ENCODE measurements around the gene PTN. TPM values are rescaled to one million over a fixed set of nuclear protein-coding genes. Genes with fewer than 3 reads are reported as not detected.

PTN gene
- total RNA-seq, 1 donor from 2014 or later: 271 TPM

DNA sequence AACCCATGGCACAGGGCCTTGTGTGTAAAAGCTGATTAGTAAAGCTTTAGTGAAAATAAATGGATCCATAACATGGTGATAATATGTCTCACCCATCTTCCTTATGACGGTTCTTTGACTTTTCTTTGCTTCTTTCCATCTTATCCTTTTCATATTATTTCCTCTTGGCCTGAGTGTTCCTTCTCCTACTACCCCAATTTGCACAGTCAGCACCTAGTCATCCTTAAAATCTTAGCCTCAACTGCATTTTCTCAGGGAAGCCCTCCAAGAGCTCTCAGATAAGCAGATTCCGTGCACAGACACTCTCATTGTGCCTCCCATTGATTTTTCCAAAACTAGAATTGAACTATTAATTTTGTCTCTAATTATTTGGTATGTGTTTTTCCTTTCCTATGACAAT is 112.4 kb downstream of the PTN start:
- no peaks in the 10 kb centered on the region for H3K9me3 Mint-ChIP-seq
- no peak overlapping the region for H3K27ac Mint-ChIP-seq
- H3K36me3 Mint-ChIP-seq: peaks cover 19% of the 10 kb centered on the region
- no peaks in the 10 kb centered on the region for H3K27me3 Mint-ChIP-seq
- H3K4me1 Mint-ChIP-seq (ENCODE audit: unreplicated experiment): no peaks in the 10 kb centered on the region
- no peak for DNase-seq (ENCODE audit: extremely low spot score, unreplicated experiment)
- TF ChIP-seq, protein P1, sequence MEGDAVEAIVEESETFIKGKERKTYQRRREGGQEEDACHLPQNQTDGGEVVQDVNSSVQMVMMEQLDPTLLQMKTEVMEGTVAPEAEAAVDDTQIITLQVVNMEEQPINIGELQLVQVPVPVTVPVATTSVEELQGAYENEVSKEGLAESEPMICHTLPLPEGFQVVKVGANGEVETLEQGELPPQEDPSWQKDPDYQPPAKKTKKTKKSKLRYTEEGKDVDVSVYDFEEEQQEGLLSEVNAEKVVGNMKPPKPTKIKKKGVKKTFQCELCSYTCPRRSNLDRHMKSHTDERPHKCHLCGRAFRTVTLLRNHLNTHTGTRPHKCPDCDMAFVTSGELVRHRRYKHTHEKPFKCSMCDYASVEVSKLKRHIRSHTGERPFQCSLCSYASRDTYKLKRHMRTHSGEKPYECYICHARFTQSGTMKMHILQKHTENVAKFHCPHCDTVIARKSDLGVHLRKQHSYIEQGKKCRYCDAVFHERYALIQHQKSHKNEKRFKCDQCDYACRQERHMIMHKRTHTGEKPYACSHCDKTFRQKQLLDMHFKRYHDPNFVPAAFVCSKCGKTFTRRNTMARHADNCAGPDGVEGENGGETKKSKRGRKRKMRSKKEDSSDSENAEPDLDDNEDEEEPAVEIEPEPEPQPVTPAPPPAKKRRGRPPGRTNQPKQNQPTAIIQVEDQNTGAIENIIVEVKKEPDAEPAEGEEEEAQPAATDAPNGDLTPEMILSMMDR (conservative IDR thresholded peaks at IDR 0.05): no peak
- no peak overlapping the region for H3K4me3 Mint-ChIP-seq

DNA sequence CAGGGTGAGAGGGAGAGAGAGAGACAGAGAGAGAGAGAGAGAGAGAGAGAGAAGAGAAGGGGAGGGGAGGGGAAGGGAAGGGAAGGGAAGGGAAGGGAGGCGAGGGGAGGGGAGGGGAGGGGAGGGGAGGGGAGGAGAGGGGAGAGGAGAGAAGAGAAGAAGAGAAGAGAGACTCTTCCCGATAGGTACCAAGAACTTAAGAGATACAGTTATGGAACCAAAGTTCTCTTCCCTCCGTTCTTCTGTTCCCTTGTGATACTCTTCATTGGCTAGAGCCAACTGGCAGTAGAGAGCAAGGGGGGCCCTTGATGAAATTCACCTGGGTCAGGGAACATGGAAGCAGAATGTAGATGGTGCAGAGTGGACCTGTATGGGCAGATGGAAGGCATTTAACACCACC is 122.1 kb downstream of the PTN start:
- H3K36me3 Mint-ChIP-seq: peaks cover 7% of the 10 kb centered on the region
- no peak overlapping the region for H3K4me3 Mint-ChIP-seq
- TF ChIP-seq, protein P1 (conservative IDR thresholded peaks at IDR 0.05): no peak
- peaks cover 4% of the 10 kb centered on the region for H3K9me3 Mint-ChIP-seq
- no peaks in the 10 kb centered on the region for H3K4me1 Mint-ChIP-seq (ENCODE audit: unreplicated experiment)
- H3K27ac Mint-ChIP-seq: no peak overlapping the region
- no peaks in the 10 kb centered on the region for H3K27me3 Mint-ChIP-seq
- no peak for DNase-seq (ENCODE audit: extremely low spot score, unreplicated experiment)

DNA sequence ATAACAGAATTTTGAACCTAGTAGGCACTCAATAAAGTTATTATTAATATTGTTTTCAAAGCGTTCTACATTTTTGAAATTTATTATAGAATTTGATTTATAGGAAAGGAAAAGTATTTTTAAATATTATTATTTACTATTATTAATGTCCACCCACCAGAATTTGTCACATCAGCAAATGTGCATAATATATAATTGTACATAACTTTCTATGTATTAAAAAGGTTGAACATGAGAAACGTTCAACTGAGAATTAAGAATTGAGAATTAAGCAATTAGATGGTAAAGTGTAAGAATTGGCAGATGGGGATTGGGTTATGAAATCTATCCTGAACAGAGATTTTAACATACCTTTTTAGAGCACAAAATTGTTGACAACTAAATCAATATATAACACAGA is 129.8 kb downstream of the PTN start:
- Mint-ChIP-seq H3K4me1 (ENCODE audit: unreplicated experiment) (no peaks in the 10 kb centered on the region), H3K27ac (no peak overlapping the region), H3K27me3 (no peaks in the 10 kb centered on the region), H3K9me3 (peaks cover 4% of the 10 kb centered on the region), H3K4me3 (no peak overlapping the region), H3K36me3 (peaks cover 4% of the 10 kb centered on the region)
- TF ChIP-seq, protein P1 (conservative IDR thresholded peaks at IDR 0.05): no peak
- no peak for DNase-seq (ENCODE audit: extremely low spot score, unreplicated experiment)

DNA sequence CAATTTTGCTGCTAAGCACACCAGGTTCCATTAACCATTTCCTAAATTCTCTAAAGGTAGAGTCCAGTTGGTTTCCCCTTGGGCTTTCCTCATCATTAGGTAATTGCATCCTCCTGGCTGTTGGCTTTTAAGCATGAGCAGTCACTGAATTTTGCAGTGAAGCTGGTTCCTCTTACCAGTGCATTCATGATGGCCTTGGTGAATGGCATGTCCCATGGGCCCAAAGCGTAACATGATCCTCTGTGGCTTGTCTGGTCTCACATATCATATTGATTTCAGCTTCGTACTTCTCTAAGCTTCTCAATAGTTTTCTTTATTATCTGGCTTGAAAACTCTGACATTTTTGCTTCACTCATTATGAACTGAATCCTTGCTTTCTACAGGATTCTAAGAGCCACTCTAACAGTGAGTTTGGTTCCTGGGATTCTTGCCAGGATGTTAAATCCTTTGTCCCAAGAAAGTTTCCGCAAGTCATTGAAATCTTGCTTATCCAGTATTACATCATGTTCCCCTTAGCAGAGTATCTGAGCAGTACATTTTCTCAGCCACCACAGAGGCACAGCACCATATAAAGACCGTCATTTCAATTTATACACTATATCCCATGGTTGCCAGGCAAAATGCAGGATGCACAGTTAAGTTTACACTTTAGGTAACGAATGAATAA is 134.2 kb downstream of the PTN start:
- no peaks in the 10 kb centered on the region for H3K27me3 Mint-ChIP-seq
- no peaks in the 10 kb centered on the region for H3K4me1 Mint-ChIP-seq (ENCODE audit: unreplicated experiment)
- no peak overlapping the region for H3K27ac Mint-ChIP-seq
- DNase-seq (ENCODE audit: extremely low spot score, unreplicated experiment): no peak
- H3K36me3 Mint-ChIP-seq: no peaks in the 10 kb centered on the region
- no peak overlapping the region for H3K4me3 Mint-ChIP-seq
- peaks cover 7% of the 10 kb centered on the region for H3K9me3 Mint-ChIP-seq
- TF ChIP-seq, protein P1 (conservative IDR thresholded peaks at IDR 0.05): no peak

DNA sequence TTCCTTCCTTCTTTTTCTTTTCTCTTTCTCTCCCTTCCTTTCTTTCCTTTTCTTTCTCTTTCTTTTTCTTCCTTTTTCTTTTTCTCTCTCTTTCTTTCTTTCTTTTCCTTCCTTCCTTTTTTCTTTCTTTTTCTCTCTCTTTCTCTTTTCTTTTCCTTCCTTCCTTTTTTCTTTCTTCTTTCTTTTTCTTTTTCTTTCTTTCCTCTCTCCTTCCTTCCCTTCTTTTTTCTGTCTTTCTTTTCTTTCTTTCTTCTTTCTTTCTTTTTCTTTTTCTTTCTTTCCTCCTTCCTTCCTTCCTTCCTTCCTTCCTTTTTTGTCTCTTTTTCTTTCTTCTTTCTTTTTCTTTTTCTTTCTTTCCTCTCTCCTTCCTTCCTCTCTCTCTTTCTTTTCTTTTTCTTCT is 136.8 kb downstream of the PTN start:
- Mint-ChIP-seq H3K27ac (no peak overlapping the region), H3K4me1 (ENCODE audit: unreplicated experiment) (no peaks in the 10 kb centered on the region), H3K9me3 (peaks cover 7% of the 10 kb centered on the region), H3K27me3 (no peaks in the 10 kb centered on the region), H3K4me3 (no peak overlapping the region), H3K36me3 (no peaks in the 10 kb centered on the region)
- no peak for DNase-seq (ENCODE audit: extremely low spot score, unreplicated experiment)
- TF ChIP-seq, protein P1 (conservative IDR thresholded peaks at IDR 0.05): no peak
